NK-92 (cell line): ENCODE data around the gene RAB22A.

Experiments used
- DNase-seq: peaks from one replicate; lab custom pipeline; 2025; ENCODE audit not compliant: unreplicated experiment; lab: John Stamatoyannopoulos, UW

RAB22A gene, protein sequence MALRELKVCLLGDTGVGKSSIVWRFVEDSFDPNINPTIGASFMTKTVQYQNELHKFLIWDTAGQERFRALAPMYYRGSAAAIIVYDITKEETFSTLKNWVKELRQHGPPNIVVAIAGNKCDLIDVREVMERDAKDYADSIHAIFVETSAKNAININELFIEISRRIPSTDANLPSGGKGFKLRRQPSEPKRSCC

DNA sequence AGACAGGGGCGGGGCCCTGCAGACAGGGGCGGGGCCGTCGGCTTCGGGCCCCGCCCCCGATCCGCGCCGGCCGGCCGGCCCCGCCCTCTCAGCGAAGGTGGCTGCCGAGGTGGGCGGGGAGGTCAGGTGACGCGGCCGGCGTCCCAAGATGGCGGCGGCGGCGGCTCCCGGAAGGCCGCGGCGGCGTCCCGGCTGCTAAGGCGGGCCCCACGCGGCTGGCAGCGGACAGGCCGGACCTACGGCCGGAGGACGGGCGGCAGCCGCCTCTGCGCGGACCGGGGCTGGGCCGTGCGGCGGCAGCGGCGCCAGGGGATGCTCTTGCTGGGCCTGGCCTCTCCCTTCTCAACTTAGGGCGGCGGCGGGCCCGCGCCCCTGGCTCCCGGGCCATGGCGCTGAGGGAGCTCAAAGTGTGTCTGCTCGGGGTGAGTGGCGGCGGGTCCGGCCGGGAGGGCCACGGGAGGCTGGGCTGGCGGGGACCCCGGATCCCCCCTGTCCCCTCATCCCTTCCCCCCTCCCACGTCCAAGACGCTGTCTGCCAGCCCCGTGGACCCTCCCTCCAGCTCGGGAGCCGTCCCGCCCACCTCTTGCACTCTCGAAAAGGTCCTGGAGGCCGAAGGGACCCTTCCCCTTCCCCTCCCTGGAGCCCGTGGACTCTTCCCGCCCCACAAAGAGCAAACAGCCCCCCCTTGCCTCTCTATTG lies at the start of gene RAB22A:
TSS of gene RAB22A (plus strand) at position 125 of the 700 bp plus-strand sequence. CDS start at position 387, 262 bp downstream.
- no peak for DNase-seq

DNA sequence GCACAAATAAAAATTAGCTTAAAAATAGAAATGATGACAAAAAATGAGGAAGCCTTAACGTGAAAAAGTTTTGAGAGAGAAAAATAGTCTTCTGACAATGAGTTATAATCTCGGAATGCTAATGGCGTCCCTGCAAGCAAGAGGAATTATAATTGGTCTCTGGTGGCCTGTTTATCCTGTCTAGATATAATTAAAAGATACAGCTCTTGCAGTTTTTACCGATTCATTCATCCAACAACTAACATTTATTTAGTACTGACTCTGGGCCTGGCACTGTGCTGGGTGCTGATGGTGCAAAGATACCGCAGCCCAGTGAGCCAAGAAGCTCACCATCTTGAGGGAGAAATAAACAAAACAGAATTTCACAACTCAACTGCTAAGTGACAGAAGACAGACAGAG lies 49.5 kb upstream of the RAB22A start:
- no peak for DNase-seq

DNA sequence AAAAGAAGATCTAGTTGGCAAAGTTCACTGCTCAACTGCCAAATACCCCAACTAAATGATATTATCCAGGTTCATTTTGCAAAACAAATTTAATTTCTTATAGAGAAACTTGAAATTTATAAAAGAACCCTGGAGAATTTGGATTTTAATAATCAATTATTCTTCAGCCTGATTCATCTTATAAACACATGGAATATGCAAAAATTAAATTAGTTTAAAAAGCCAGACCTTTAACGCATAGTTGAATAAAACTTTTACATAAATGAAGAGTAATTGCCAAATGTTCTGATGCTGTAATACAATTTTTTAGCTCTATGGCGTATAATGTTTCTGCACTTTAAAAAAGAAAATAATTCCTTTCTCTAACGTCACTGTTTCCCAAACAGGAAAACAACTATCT lies 47.9 kb upstream of the RAB22A start:
- no peak for DNase-seq

DNA sequence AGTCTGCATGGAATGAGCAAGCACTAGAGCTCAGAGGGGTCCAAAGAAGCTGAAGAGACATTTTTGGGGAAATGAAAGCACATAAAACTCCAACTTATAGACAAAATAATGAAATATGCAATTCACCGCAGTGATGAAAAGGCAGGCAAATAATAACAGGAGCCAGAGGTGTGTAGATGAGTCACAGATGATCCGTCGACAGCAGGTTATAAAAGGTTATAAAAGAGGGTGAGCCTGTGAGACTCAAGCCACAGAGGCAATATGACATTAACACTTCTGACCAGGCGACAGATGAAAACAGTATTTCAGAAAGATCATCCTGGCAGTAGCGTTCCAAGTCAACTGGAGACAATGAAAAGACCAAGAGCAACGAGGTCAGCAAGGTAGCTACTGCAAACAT lies 45.2 kb upstream of the RAB22A start:
- no peak for DNase-seq

DNA sequence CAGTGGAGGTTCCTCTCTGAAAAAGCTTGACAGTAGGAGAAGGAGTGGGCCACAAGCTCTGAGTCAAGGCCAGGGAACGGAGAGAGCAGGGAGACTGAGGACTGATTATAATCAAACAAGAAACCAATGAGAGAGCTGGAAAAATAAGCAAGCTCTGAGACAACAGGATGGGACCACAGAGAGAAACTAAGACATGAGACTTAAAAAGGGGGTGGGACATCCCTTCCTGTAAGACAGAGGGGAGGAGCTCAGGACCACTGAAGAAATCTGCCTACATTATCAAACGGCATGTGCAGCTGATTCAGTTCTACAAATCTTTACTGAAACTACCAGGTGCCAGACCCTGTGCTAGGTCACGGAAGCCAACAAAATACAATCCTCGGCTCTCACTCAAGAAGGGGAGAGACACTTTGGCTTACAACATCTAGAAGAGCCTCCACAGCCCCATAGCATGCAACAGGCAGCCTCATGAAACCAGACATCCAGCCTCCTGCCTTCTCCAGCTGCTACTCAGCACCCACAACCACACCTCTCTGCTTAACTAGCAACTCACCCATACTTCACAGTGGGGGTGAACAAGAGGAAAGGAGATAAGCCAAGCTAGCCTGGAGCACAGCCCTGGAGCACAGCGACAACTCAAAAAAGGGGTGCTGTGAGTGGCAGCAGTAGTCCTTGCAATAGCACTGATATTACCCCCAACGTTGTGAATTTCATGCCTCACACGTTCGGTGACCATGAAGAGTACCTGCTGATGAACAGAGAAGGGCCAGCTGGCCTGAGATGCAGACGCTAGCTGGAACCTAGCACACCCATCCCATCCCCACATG lies 41.9 kb upstream of the RAB22A start:
- DNase-seq = no peak

DNA sequence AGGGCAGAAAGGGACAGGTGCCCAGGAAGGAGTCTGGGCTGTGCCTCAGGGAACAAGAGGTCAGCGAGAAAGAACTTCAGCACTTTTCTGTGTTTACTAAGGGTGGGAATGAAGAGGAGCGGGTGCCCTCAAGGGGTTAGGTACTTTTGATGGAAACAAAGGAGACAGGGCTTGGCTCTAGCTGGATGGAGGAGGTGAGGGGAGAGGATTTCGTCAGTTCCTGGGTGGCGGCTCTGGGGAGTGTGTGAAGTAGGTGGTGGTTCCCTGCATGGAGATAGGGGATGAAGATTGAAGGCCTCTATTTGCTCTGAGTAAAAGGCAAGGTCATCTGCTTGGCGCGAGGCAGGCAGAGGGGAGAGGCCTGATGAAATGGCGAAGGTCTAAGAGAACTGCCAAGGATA lies 41.1 kb upstream of the RAB22A start:
- no peak for DNase-seq

DNA sequence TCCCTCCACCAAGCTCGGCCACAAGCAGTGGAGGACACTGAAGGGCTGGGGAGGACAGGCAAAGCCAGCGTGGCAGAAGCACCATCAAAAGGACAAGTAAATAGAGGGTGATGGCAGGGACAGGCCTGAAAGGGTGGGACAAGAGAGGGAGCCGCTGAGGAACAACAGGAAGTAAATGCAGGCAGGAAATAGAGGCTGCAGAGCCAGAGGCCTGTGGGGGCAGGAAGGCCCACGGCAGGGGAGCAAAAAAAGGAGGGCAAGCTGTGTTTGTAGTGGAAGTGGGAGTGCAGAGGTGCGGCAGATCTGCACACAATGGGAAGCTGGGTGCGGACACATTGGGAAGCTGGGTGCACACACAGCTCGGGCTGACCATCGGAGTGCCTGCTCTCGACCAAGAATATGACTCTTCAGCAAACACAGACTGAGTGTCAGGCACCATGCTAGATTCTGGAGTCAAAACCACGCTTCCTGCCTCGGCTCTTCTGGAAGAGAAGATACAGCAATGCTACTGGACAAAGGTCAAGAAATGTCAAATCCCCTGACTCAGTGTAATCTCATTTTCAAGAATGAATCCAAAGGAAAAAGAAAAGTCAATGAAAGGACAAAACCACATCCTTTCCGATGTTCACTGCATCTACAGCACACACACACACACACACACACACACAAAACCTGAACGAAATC lies 40.4 kb upstream of the RAB22A start:
- no peak for DNase-seq

DNA sequence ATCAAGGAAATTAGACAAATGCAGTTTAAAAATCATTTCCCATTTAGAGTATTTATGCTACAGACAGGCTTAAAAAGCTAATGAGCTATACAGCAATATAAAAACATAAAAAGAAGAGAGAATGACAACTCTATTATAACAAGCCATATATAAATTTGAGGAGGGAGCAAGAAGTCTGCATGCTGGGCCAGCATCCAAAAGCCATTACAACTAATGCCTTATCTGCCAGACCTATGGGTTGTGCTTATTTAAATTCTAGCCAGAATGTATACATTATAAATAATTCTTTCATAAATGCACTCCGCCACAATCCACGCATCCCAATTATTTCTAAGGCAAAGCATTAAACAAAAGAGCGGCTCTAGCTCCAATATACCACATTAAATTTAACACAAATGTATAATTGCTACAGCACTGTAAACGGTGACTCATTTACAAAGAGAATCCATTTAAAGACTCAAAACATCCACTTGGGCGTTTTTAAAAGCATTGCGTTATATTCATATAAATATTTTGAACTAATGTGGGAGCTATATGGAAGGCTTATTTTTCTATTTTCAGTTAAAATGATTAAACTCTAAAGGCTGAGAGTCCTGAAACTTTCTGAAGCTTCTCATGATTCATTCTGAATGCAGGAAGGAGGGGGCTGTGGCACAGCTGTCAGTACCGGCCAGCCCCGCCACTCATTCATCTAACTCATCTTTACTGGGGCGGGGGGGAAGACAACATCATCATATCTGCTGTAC lies 37.7 kb upstream of the RAB22A start:
- DNase-seq = no peak

DNA sequence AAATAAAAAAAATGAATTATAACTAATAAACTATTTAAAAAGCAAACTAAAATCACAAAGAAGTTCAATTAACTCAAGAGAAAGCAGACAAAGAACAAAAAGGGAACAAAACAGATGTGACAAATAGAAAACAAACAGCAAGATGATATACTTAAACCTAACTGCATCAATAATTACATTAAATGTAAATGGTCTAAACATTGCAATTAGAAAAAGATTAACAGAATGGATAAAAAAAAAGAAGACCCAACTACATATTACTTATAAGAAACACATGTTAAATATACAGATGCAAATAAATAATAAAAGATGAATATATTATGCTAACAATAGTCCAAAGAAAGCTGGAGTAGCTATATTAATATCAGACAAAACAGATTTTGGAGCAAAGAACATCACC lies 35.1 kb upstream of the RAB22A start:
- no peak for DNase-seq

DNA sequence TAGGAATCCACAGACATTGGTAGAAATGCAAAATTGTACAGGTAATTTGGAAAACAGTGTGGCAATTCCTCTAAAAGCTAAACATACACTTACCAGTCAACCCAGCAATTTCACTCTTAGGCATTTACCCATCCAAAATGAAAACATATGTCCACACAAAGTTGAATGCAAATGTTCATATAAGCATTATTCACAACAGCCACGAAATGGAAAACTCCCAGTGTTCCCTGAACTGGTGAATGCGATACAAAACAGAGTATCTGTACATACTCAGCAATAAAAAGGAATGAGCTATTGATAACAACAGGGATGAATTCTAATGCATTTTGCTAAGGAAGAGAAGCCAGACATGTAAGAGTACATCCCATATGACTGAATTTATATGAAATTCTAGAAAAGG lies 32.4 kb upstream of the RAB22A start:
- no peak for DNase-seq

DNA sequence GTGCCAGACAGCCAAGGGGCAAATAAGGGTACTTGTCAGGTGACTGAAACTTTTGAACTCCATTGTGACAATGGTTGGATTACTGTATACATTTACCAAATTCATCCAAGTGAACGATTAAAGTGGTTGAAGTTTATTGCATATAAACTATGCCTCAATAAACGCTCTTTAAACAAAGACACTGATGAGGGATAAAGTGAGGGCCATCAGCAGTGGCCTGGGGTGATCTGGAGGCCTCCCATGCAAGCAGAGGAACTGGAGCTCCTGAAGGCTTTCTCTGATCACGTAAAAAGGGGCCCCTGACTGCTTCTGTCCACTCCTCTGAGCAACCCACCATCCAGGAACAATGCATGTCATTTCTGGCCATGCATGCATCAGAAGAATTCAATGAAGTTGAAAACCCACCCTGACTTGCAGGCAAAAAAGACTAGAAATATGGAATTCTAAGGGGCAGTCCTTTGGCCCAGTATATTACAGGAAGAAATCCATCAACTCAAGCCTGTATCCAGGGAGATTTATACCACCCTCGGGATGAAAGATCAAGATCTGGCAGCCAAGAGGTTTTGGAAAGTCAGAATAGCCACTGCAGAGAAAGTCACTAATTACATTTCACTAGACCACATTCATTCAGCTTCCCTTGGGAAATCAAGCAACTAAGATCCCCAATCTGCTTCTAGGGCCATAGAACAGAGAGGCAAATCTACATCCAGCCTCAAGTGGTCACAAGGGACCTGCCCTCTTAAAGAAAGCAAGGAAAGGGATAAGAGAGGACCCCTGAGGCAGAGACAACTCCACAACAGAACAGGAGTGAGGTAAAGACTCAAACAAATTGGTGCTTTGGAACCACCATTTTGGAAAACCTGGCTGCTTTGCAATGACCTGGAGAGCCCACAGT lies 31.7 kb upstream of the RAB22A start:
- DNase-seq = no peak

DNA sequence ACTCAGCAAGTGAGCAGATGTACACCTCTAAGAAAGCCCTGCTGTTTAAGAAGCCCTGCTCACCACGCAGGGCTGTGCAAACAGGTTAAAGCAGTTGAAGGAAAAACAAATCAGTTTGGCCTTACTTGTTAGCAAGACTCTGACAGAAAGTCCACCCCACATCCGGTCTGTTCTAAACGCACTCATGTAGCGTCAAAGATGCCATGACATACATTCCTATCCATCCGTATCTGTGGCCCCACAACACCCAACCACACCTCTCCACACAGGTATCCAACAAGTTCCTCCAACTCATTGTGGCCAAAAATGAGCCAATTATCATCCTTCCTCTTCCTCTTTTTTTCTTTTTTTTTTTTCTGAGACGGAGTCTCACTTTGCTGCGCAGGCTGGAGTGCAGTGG lies 22.8 kb upstream of the RAB22A start:
- no peak for DNase-seq

DNA sequence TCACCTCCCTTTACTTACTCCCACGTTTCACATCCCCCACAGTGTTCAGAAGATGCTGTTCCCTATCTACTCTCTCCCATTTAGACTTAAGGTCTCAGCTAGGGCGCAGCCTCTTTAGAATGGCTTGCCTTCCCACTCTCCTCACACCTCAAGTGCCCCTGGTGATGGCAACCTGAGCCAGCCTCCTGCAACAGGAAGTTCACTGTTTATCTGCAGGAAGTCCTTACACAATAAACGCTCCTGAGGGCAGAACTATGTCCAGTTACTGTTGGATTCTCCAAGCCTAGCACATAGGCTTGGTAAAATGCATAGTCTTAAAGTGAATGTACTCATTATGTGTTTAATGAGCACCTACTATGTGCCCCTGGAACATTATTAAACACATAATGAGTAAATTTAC lies 21.9 kb upstream of the RAB22A start:
- no peak for DNase-seq

DNA sequence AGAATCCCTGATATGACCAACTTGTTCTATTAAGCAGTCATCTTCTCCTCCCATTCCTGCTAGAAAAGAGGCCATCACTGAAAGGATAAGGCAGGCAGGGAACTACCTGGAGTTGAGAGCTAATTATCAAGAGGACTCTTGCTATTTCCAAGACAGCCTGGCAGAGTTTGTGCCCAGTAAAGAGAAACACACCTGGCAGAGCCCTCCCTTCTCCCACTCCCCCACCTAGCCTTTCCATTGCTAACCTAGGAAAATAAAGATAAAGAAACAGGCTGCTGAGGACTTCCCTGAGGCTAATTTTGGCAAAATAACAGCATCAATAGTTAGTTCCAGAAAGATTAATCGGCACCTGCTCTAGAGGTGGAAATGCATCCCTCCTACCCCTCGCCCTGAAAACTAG lies 20.4 kb upstream of the RAB22A start:
- DNase-seq = no peak

DNA sequence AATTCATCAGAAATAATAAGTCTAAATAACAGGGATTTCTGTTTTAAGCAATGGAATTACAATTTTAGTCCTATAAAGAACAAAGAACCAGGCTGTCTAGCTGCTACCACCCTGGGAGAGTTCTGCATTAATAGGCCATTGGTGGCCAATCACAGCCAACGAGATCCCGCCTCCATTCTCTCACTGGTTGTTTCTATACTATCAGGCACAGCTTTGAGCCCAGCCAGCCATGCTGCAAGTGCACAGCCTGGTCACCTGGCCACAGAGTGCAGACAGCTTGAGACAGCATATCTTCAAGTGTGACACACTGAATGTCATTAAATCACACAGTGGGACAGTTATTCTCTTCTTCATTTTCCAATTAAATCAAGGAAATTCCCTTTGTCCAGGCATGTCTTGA lies 16.1 kb upstream of the RAB22A start:
- no peak for DNase-seq

DNA sequence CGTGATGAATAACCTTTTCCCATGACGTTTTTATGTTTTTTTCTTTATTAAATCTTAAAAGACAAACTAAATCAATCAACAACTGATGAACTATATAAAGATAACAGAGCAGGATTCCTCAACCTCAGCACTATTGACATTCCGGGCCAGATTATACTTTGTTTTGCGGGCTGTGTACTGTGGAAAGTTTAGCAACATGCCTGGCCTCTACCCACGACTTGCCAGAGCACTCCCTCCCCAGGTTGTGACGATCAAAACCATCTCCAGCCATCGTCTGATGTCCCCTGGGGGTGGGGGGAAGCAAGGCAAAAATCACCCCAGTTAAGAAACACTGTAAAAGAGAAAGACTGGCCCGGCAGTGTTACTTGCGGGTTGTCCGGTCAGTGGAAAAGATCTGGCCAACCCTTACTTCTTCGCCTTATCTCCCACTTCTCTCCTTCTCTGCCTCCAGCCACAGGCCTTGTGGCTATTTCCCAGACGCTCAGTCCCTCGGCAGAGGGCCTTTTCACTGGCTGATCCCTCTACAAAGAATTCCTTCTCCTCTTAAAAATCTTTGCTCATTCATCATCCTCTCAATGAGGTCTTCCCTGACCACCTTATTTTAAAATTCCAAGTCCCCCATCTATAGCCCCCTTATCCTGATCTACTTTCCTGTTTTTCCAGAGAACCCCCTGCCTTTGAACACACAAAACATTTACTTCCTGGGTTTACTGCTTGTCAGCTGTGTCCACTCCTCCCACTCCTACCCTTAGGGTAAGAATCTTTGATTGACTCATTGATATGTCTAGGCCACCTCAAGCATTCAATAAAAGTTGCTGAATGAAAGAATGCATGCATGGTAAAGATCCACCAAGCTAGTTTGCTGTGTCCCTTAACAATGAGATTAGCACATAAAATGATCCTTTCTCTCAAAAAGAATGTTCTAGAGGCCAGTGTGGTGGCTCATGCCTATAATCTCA lies 14.7 kb upstream of the RAB22A start:
- DNase-seq = no peak

DNA sequence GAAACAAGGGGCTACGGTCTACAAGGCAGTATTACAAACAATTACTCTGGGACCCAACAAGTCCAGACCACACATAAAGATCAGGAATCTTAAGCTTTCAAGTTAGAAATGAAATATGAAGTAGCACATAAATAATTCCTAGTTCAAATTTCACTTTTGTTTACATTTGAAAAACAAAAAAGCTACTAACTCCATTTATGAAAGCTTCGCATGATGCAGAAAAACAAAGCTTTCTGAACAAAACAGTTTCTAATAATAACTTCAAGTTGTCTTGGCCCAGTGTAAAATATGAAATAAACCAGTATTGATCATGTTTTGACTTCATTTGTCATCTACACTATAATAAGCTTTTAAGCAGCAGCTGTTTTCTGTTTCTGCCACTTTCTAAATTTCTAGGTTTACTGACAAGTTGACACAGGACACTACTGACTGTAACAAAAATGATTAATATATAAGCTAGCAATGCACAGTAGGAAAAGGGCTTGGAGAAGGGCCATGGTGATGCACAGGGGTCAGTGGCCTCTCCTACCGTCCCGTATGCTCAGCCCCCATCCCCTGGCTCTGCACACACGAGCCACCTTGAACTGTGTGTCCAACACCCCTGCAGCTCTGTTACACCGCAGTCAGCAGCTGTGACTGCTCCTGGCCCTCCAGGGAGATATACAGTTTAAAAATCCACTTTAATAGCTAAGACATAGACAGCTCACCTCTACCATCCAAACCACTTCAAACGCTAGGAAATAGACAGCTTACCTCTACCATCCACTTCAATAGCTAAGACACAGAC lies 13.3 kb upstream of the RAB22A start:
- DNase-seq = no peak

DNA sequence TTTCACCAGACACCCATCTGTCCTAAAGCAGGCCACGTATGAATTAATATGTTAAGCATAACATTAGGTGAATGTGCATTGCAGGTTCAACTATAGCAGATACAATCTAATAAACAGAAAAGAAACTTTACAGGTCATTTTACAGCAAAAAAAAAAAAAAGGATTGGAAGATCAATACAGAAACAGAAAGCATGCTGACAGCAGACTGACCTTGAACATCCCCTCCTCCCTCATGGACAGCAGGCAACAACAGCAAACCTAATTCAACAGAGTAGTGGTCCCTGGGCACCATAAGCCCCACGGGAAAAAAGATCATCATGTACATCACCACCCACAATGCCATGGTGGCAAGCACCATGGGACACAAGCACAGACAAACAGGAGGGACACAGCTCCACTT lies 12.1 kb upstream of the RAB22A start:
- no peak for DNase-seq
